GM10248 (cell line): ENCODE results near the gene KRTAP19-2.

Experiments
- CTCF ChIA-PET: fragments of 300-600 bp; sonication (Branson Sonifier 250); formaldehyde crosslinking; extraction: SDS; loops from one replicate; lab custom pipeline; 2021; ENCODE audit warnings: antibody characterized with exemption; lab: Yijun Ruan, JAX
- POLR2A ChIA-PET: fragments of 350-650 bp; sonication (Branson Sonifier 250); formaldehyde crosslinking; extraction: SDS; loops from one replicate; lab custom pipeline; 2020; ENCODE audit warnings: antibody characterized with exemption; lab: Yijun Ruan, JAX
- DNase-seq: peaks from one replicate; pipeline ENCODE4 v3.0.0; 2012; ENCODE audit errors: extremely low spot score
- CTCF ChIP-seq: IDR thresholded peaks from 2 replicates; pipeline ENCODE4 v1.5.1; 2012; ENCODE audit warnings: mild to moderate bottlenecking, low read depth; ENCODE audit errors: extremely low read depth, missing control alignments, control extremely low read depth

The KRTAP19-2 gene

GRCh38 chr21:30463713-30464112, 23.5 kb downstream of the KRTAP19-2 start:
- ChIA-PET POLR2A (no interaction called here), CTCF (interaction anchor here (0.7 kb wide), 1 partner anchor 11 kb away, joined by 3 read pairs; no protein-coding TSS in a partner anchor)
- peak; percentile 8 for TF ChIP-seq CTCF
- no peak for DNase-seq

DNA sequence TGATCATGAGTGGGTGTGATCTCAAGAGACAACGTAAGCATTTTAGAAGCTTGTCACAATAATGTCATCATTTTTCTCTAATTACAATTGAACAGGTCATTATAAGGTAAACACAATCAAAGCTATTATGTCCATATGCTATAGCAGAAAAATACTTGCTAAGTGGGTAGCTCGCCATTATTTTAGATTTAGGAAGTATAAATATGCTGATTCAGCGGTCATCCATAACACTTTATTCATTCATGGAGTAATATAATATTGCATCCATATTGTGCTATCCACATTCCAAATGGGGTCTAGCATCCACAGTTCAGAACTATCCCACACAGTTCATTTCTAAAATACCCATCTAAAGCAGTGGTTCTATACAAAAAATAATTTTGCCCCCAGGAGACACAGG, 38.7 kb downstream of the KRTAP19-2 start:
- CTCF ChIA-PET, result interaction anchor here (0.6 kb wide), 1 partner anchor 109 kb away, joined by 3 read pairs; no protein-coding TSS in a partner anchor
- TF ChIP-seq CTCF, result no peak
- POLR2A ChIA-PET, result no interaction called here
- DNase-seq, result no peak

DNA sequence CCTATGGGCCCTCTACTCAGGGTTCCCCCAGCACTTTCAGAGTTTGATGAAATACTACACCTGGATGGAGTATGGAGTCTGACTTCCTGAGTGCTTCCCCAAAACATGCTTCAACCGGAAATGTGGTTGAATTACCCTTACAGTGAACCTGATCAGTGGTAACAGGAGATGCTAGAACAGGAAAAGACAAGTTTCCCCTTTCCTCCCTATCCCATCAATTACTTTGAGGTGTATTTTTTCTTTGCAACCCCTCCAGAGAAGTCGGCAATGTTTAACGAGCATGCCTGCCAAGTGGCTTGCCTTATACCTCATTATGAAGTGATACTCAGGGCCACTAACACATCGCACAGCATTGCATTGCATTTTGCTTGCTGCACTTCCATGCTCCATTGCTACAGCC, 40.2 kb downstream of the KRTAP19-2 start:
- no peak for DNase-seq
- POLR2A ChIA-PET, result no interaction called here
- CTCF ChIA-PET, result no interaction called here
- TF ChIP-seq CTCF, result no peak

- ChIA-PET POLR2A (no interaction called here), CTCF (interaction anchor here (1.4 kb wide), 1 partner anchor 9 kb away, joined by 3 read pairs; no protein-coding TSS in a partner anchor)
- DNase-seq, result no peak
- no peak for TF ChIP-seq CTCF
These were observed 43.0 kb downstream of the KRTAP19-2 start for GRCh38 chr21:30444204-30444603.

DNA sequence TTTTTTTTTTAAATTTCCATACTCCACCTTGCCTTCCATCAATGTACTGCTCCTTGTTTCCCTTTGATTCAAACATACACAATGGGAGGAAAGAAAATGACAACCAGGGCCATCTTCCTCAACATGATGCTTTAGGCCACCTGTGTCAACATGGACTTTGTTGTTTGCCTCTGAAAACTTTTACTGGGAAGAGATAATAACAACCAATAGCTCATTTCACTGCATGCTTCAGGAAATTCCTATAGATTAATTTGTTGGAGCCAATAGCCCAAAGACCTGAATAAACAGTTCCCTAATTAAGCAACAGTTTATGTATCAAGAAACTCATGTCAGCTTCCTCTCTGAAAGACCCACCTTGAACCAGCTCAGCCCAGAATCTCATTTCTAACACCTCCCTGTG, 44.0 kb downstream of the KRTAP19-2 start:
- DNase-seq, result no peak
- ChIA-PET CTCF (interaction anchor here (1.0 to 1.4 kb wide), 2 partner anchors 10 to 29 kb away, joined by 3 read pairs; no protein-coding TSS in a partner anchor), POLR2A (no interaction called here)
- TF ChIP-seq CTCF, result no peak

DNA sequence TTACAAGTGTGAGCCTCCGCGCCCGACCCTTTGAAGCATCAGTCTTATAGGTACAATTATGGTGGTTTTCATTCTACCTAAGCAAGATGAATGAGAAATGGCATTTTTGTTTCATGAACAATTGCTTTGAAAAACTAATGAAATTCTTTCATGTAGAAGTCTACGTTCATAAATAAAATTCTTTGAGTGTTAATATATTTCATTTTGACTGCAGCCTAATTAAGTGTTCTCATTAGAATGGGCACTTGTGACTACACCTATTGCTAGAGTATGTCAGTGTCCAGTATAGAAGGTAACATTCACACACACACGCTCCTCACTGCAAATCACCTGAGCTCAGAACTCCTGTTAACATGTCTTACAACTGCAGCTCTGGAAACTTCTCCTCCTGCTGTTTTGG, 47.3 kb downstream of the KRTAP19-2 start, which contains the start of gene KRTAP15-1:
KRTAP15-1 (plus strand) TSS at position 301 of the 400 bp plus-strand sequence; CDS start at position 354, 53 bp downstream.
- POLR2A ChIA-PET, result no interaction called here
- no peak for TF ChIP-seq CTCF
- CTCF ChIA-PET, result no interaction called here
- DNase-seq, result no peak
